RWPE1 (cell line): Measurements from ENCODE around the gene OR52E1.

Experiments
- CTCF ChIA-PET: fragments of 350-600 bp; sonication (Branson Sonifier 250); formaldehyde crosslinking; extraction: SDS; loops from one replicate; lab custom pipeline; 2021; lab: Yijun Ruan, JAX
- POLR2A ChIA-PET: fragments of 400-600 bp; formaldehyde crosslinking; extraction: SDS; loops from one replicate; lab custom pipeline; 2020; ENCODE audit warnings: antibody characterized with exemption; ENCODE audit not compliant: low non-redundant PET; lab: Yijun Ruan, JAX
- DNase-seq: peaks from one replicate; pipeline ENCODE4 v3.0.0; 2012; ENCODE audit warnings: low spot score
- H3K27ac ChIP-seq: fragments of 450-650 bp; 2 replicates; pipeline ENCODE4 v1.5.1; 2017
- TF ChIP-seq, protein P1 (sequence below): fragments of 450-650 bp; conservative IDR thresholded peaks from 2 replicates; pipeline ENCODE4 v1.5.1; 2017; ENCODE audit warnings: low read depth, mild to moderate bottlenecking

The OR52E1 gene

DNA sequence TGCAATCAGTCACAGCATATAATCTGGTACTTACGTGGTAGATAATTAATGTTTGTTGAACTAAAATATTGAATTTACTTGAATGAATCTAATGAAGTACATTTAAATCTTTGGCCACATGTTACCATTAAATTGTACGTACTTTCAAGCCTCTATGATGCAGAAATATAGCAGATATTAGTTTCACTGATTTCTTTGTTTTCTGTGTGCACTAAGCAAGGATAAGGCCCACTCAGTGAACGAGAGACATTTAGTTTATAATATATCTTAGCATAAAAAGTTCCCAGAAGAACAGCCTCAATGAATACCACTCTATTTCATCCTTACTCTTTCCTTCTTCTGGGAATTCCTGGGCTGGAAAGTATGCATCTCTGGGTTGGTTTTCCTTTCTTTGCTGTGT lies at the start of gene OR52E1:
TSS of gene OR52E1 (plus strand) at position 301 of the 400 bp plus-strand sequence.
- POLR2A ChIA-PET = no interaction called here

DNA sequence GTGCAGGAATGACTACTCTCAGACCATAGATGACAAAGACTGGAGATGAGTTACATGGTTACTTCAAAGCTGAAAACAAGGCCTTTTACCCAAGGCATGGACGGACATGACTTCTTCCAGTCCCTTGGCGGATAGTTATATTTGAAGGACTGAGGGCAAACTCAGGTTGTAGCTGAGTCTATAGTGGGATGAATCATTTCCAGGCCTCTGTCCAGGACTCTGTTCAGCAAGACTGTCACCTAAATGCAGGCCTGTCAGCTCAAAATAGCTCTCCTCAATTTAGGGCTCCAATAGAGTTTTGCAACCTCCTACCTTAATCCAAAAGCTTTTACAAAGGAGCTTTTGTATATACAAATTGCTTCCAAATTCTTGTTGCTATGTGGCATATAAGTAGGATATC lies 47.4 kb upstream of the OR52E1 start:
- POLR2A ChIA-PET = no interaction called here
- H3K27ac ChIP-seq = no peak overlapping the region
- TF ChIP-seq, protein P1, sequence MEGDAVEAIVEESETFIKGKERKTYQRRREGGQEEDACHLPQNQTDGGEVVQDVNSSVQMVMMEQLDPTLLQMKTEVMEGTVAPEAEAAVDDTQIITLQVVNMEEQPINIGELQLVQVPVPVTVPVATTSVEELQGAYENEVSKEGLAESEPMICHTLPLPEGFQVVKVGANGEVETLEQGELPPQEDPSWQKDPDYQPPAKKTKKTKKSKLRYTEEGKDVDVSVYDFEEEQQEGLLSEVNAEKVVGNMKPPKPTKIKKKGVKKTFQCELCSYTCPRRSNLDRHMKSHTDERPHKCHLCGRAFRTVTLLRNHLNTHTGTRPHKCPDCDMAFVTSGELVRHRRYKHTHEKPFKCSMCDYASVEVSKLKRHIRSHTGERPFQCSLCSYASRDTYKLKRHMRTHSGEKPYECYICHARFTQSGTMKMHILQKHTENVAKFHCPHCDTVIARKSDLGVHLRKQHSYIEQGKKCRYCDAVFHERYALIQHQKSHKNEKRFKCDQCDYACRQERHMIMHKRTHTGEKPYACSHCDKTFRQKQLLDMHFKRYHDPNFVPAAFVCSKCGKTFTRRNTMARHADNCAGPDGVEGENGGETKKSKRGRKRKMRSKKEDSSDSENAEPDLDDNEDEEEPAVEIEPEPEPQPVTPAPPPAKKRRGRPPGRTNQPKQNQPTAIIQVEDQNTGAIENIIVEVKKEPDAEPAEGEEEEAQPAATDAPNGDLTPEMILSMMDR = no peak
- no peak for DNase-seq
- CTCF ChIA-PET = interaction anchor here (0.7 kb wide), 1 partner anchor 395 kb away, joined by 3 read pairs; no protein-coding TSS in a partner anchor

More for the DNA sequence above, at the start of gene OR52E1:
- DNase-seq = no peak
- TF ChIP-seq, protein P1 = no peak
- CTCF ChIA-PET = interaction anchor here (0.5 kb wide), 1 partner anchor 323 kb away, joined by 3 read pairs; no protein-coding TSS in a partner anchor
- H3K27ac ChIP-seq = no peak within 1 kb of the TSS

DNA sequence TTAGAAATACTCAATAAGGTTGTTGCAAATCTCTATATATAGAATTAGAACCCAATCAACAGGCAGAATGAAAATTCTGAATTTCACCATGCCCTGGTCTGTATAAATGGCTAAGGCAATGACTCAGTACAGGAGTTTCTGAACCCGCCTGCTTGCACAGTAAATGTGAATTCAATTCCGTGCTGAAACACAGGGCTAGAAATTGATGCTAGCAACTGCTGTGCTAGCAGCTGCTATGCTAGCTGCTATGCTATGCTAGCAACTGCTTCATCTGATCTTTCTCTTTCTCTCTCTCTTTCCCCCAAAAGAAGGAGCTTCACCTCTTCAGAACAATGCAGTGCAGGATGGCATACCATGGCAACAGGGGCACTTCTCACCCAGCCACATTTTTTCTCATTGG lies 32.7 kb upstream of the OR52E1 start:
- no peak for DNase-seq
- no peak overlapping the region for H3K27ac ChIP-seq
- TF ChIP-seq, protein P1 = no peak
- ChIA-PET CTCF (interaction anchor here (0.6 kb wide), 1 partner anchor 8 kb away, joined by 3 read pairs; no protein-coding TSS in a partner anchor), POLR2A (no interaction called here)

DNA sequence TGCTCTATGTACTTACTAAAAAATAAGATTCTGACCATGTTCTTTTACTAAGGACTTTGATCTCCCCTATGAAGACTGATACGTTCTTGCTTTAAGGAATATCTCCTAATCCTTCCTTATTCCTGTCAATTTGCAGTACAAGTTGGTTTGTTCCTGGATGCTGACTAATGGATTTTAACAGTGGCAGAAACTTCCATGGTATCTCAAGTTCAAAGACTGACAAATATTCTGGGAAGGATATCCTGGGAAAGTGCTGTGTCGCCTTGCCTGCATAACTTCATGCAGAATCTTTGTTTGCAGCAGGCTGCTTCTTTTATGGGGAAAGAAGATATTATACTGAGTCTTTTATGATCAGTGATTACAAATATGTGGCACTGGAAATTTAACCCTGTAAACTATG lies 31.4 kb upstream of the OR52E1 start:
- TF ChIP-seq, protein P1 = no peak
- ChIA-PET CTCF (no interaction called here), POLR2A (no interaction called here)
- H3K27ac ChIP-seq = no peak overlapping the region
- DNase-seq = no peak

DNA sequence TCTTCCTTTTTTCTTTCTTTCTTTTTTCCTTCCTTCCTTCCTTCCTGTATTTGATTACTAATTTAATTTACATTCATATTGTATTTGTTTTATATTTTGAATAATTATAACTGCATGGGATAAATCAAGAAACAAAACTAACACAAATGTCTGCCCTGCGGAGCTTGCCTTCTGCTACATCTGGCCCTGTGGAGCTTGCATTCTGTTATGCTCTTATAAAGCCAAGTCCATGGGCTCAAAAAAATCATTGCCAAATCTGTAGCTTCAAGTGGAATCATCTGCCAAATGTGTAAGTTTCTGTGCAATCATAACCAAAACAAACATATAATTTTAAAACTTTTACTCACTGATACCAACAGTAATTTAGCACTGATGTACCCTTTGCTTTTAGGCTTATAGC lies 31.0 kb upstream of the OR52E1 start:
- CTCF ChIA-PET = no interaction called here
- no peak for DNase-seq
- TF ChIP-seq, protein P1 = no peak
- no peak overlapping the region for H3K27ac ChIP-seq
- POLR2A ChIA-PET = no interaction called here

DNA sequence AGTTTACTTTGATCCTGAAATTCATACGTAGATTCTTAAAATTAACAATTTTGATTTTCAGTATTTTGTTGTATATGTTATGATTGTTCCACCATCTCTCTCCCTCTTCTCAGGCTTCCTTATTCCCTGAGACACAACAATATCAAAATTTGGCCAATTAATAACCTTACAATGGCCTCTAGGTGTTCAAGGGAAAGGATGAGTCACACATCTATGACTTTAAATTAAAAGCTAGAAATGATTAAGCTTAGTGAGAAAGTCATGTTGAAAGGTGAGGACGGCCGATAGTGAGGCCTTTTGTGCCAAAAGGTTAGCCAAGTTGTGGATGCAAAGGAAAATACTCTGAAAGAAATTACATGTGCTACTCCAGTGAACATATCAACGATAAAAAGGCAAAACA lies 28.5 kb upstream of the OR52E1 start:
- CTCF ChIA-PET = interaction anchor here (0.7 kb wide), 1 partner anchor 1275 kb away, joined by 3 read pairs; no protein-coding TSS in a partner anchor
- DNase-seq = no peak
- POLR2A ChIA-PET = no interaction called here
- TF ChIP-seq, protein P1 = no peak
- no peak overlapping the region for H3K27ac ChIP-seq

DNA sequence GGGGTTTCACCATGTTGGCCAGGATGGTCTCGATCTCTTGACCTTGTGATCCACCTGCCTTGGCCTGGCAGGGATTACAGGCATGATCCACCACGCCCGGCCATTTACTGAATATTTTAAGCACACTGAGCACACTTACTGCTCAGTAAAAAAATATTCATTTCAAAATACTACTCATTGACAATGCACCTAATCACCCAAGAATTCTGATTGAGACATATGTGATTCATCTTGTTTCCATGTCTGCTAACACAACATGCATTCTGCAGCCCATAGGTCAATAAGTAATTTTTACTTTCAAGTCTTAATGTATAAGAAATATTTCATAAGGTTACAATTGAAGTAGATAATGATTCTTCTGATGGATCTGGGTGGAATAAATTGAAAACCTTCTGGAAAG lies 27.3 kb upstream of the OR52E1 start:
- CTCF ChIA-PET = no interaction called here
- DNase-seq = no peak
- TF ChIP-seq, protein P1 = no peak
- POLR2A ChIA-PET = no interaction called here
- H3K27ac ChIP-seq = no peak overlapping the region
